ENCODE results near the gene SUN1.

Gene SUN1

GRCh38 chr7:891291-891690 lies 59.0 kb downstream of the SUN1 start:
- CTCF ChIA-PET, result no interaction called here
- POLR2A ChIA-PET, result interaction anchor here (1.2 kb wide), 1 partner anchor 10 kb away, joined by 6 read pairs; no protein-coding TSS in a partner anchor
- no peak overlapping the region for H3K4me3 ChIP-seq (ENCODE audit: low read depth, low read length)
- TF ChIP-seq CTCF (IDR thresholded peaks at IDR 0.05; ENCODE audit: insufficient read depth, low read length, missing control alignments), result no peak
- DNase-seq (ENCODE audit: low read depth, low spot score), result no peak

- ChIA-PET POLR2A (interaction anchor here (1.2 kb wide), 1 partner anchor 9 kb away, joined by 6 read pairs; no protein-coding TSS in a partner anchor), CTCF (no interaction called here)
- no peak for DNase-seq (ENCODE audit: low read depth, low spot score)
- H3K4me3 ChIP-seq (ENCODE audit: low read depth, low read length), result no peak overlapping the region
- no peak for TF ChIP-seq CTCF (IDR thresholded peaks at IDR 0.05; ENCODE audit: insufficient read depth, low read length, missing control alignments)
These were observed 59.5 kb downstream of the SUN1 start for GRCh38 chr7:891805-892204.

GRCh38 chr7:892648-893593 lies 60.6 kb downstream of the SUN1 start:
- H3K4me3 ChIP-seq (ENCODE audit: low read depth, low read length), result no peak overlapping the region
- TF ChIP-seq CTCF (IDR thresholded peaks at IDR 0.05; ENCODE audit: insufficient read depth, low read length, missing control alignments), result no peak
- DNase-seq (ENCODE audit: low read depth, low spot score), result no peak
- ChIA-PET POLR2A (no interaction called here), CTCF (interaction anchor here (0.9 kb wide), 1 partner anchor 10 kb away, joined by 3 read pairs; no protein-coding TSS in a partner anchor)

GRCh38 chr7:893686-894085 lies 61.4 kb downstream of the SUN1 start:
- ChIA-PET POLR2A (no interaction called here), CTCF (interaction anchor here (0.9 kb wide), 1 partner anchor 10 kb away, joined by 3 read pairs; no protein-coding TSS in a partner anchor)
- DNase-seq (ENCODE audit: low read depth, low spot score), result no peak
- no peak for TF ChIP-seq CTCF (IDR thresholded peaks at IDR 0.05; ENCODE audit: insufficient read depth, low read length, missing control alignments)
- no peak overlapping the region for H3K4me3 ChIP-seq (ENCODE audit: low read depth, low read length)

GRCh38 chr7:894164-894867 lies 62.0 kb downstream of the SUN1 start:
- POLR2A ChIA-PET, result no interaction called here
- no peak overlapping the region for H3K4me3 ChIP-seq (ENCODE audit: low read depth, low read length)
- no peak for TF ChIP-seq CTCF (IDR thresholded peaks at IDR 0.05; ENCODE audit: insufficient read depth, low read length, missing control alignments)
- CTCF ChIA-PET, result interaction anchor here (0.9 kb wide), 1 partner anchor 11 kb away, joined by 3 read pairs; no protein-coding TSS in a partner anchor
- no peak for DNase-seq (ENCODE audit: low read depth, low spot score)

GRCh38 chr7:894927-895450 lies 62.7 kb downstream of the SUN1 start:
- no peak overlapping the region for H3K4me3 ChIP-seq (ENCODE audit: low read depth, low read length)
- ChIA-PET POLR2A (no interaction called here), CTCF (no interaction called here)
- no peak for DNase-seq (ENCODE audit: low read depth, low spot score)
- TF ChIP-seq CTCF (IDR thresholded peaks at IDR 0.05; ENCODE audit: insufficient read depth, low read length, missing control alignments), result no peak

Measured in AG04449 (cell line).